Kidney (tissue), 14 donors: ENCODE measurements around the gene DBP. TPM values are rescaled to one million over a fixed set of nuclear protein-coding genes. Genes with fewer than 3 reads are reported as not detected.

Experiments
- DNase-seq, 5 donors: peaks; one replicate each; pipeline ENCODE4 v3.0.0-alpha.2; 2013 to 2020
- FAIRE-seq: peaks from 2 replicates; lab custom pipeline; 2012; peaks lifted over from hg19 to GRCh38; lab: Jason Lieb, UNC
- H3K27ac ChIP-seq, 2 donors: one replicate each; pipeline ENCODE4 v1.7.0; 2013; ENCODE audit warnings: low read depth in 2 of 2, low read length in 2 of 2, inconsistent platforms in 1 of 2
- H3K27me3 ChIP-seq: one replicate; pipeline ENCODE4 v1.7.1; 2013; ENCODE audit warnings: low read length, inconsistent platforms; ENCODE audit not compliant: control insufficient read depth, insufficient read depth
- H3K36me3 ChIP-seq, 3 donors: one replicate each; pipeline versions ENCODE4 v1.7.0 to v1.7.1; 2013; ENCODE audit warnings: low read length in 3 of 3, control low read depth in 1 of 3, inconsistent platforms in 1 of 3; ENCODE audit not compliant: insufficient read depth in 3 of 3, control insufficient read depth in 2 of 3
- H3K4me1 ChIP-seq, 3 donors: one replicate each; pipeline versions ENCODE4 v1.7.0 to v1.7.1; 2013; ENCODE audit warnings: low read length in 3 of 3, inconsistent platforms in 1 of 3, low read depth in 1 of 3; ENCODE audit not compliant: control insufficient read depth in 2 of 3, insufficient read depth in 2 of 3
- H3K4me3 ChIP-seq, 3 donors: one replicate each; pipeline versions ENCODE4 v1.7.0 to v1.8.1; 2013; ENCODE audit warnings: low read length in 3 of 3, control low read depth in 1 of 3, inconsistent platforms in 1 of 3
- H3K9ac ChIP-seq, 3 donors: one replicate each; pipeline versions ENCODE4 v1.7.0 to v1.7.1; 2013; ENCODE audit warnings: low read length in 3 of 3, control low read depth in 1 of 3, inconsistent platforms in 1 of 3
- H3K9me3 ChIP-seq, 3 donors: one replicate each; pipeline versions ENCODE4 v1.7.0 to v1.7.1; 2013; ENCODE audit warnings: low read length in 3 of 3, control low read depth in 1 of 3, inconsistent platforms in 1 of 3; ENCODE audit not compliant: control insufficient read depth in 2 of 3, insufficient read depth in 1 of 3
- intact Hi-C: fragments of 100-400 bp; cut with DNase I; formaldehyde crosslinking; loops from one replicate; pipeline ENCODE4 v1.11.1; 2022
- polyA plus RNA-seq: library from polyadenylated mRNA; stranded (reverse); fragments of 350-450 nt; fragmentation: Illumina TruSeq; extraction: RNeasy Lipid Tissue Mini Kit (QIAGEN cat#74804); gene quantifications from one replicate; pipeline ENCODE4 v1.2.3, GENCODE V29; 2014; ENCODE audit warnings: low read depth, low replicate concordance; ENCODE audit not compliant: insufficient read depth
- total RNA-seq: library from RNA; stranded (reverse); fragmentation: NEBNext Ultra II Directional; extraction: Animal tissue kit (Norgen Biotek cat#: 25700); gene quantifications from one replicate; pipeline ENCODE4 v1.2.1, GENCODE V29; 2021
- TF ChIP-seq, protein P1 (sequence below): IDR thresholded peaks from 3 replicates; pipeline ENCODE4 v1.5.1; 2012; ENCODE audit warnings: mild to moderate bottlenecking, moderate library complexity, borderline replicate concordance; ENCODE audit not compliant: insufficient read depth; ENCODE audit errors: extremely low read depth
- donor health status: control.
- donor health status: control.
- donor health status: control.
- donor health status: control.
- donor health status: control.
- donor health status: DM: yes; HTN: yes; CAD: no.
- donor health status: Normal renal cell carcinoma (clear cell type).

The DBP gene
- total and polyA plus RNA-seq, 2 donors from 2014 or later: 14.5 to 20.4 TPM

GRCh38 chr19:48637948-48638830 lies 1.0 kb upstream of the DBP start:
- peaks cover 0 to 2% (median 0%) of the 10 kb centered on the region in 3 donors for H3K36me3 ChIP-seq
- intact Hi-C loops: no loop called here
- H3K27ac ChIP-seq: peak overlapping the region; percentile 98 to 99
- no peaks in the 10 kb centered on the region for H3K27me3 ChIP-seq
- DNase-seq: peak; percentile 95 to 98 (median 97)
- H3K4me1 ChIP-seq: peaks cover 8 to 26% (median 23%) of the 10 kb centered on the region in 3 donors
- TF ChIP-seq, protein P1, sequence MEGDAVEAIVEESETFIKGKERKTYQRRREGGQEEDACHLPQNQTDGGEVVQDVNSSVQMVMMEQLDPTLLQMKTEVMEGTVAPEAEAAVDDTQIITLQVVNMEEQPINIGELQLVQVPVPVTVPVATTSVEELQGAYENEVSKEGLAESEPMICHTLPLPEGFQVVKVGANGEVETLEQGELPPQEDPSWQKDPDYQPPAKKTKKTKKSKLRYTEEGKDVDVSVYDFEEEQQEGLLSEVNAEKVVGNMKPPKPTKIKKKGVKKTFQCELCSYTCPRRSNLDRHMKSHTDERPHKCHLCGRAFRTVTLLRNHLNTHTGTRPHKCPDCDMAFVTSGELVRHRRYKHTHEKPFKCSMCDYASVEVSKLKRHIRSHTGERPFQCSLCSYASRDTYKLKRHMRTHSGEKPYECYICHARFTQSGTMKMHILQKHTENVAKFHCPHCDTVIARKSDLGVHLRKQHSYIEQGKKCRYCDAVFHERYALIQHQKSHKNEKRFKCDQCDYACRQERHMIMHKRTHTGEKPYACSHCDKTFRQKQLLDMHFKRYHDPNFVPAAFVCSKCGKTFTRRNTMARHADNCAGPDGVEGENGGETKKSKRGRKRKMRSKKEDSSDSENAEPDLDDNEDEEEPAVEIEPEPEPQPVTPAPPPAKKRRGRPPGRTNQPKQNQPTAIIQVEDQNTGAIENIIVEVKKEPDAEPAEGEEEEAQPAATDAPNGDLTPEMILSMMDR: no peak
- peak overlapping the region; percentile 81 to 93 (median 85) for H3K4me3 ChIP-seq
- FAIRE-seq: no peak
- H3K9me3 ChIP-seq: no peaks in the 10 kb centered on the region
- H3K9ac ChIP-seq: peak overlapping the region; percentile 77 to 94 (median 91)

DNA sequence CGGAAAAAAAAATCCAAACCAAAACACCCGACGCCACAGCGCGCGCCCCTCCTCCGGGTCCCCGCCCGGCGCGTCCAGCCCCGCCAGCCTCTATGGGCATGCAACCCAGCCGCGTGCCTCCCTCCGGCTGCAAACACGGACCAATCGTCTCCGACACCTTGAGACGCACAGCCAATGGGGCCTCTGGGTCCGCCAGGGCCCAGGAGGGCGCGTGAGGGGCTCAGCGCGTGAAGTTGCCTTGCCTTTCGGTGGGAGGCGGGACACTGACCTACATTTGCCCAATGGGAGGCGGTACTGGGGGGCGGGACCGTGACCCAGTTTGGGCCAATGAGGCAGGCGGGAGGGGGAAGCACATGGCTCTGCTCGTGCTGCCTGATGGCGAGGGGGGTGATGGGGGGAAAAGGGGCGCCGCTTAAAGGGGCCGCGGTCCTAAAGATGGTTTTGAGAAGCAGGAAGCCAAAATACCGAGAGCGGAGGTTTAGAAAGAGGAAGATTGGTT lies 319 bp upstream of the DBP start:
- TF ChIP-seq, protein P1: peak; percentile 14
- Histone ChIP-seq H3K4me3 (peak overlapping the region; percentile 81 to 93 (median 85)), H3K36me3 (peaks cover 0 to 2% (median 0%) of the 10 kb centered on the region in 3 donors), H3K27me3 (no peaks in the 10 kb centered on the region), H3K9ac (peak overlapping the region; percentile 59 to 94 (median 91)), H3K4me1 (peaks cover 8 to 32% (median 29%) of the 10 kb centered on the region in 3 donors), H3K9me3 (no peaks in the 10 kb centered on the region), H3K27ac (peak overlapping the region; percentile 98 to 99)
- peak; percentile 66 for FAIRE-seq
- intact Hi-C loops: no loop called here
- DNase-seq: peak; percentile 100

DNA sequence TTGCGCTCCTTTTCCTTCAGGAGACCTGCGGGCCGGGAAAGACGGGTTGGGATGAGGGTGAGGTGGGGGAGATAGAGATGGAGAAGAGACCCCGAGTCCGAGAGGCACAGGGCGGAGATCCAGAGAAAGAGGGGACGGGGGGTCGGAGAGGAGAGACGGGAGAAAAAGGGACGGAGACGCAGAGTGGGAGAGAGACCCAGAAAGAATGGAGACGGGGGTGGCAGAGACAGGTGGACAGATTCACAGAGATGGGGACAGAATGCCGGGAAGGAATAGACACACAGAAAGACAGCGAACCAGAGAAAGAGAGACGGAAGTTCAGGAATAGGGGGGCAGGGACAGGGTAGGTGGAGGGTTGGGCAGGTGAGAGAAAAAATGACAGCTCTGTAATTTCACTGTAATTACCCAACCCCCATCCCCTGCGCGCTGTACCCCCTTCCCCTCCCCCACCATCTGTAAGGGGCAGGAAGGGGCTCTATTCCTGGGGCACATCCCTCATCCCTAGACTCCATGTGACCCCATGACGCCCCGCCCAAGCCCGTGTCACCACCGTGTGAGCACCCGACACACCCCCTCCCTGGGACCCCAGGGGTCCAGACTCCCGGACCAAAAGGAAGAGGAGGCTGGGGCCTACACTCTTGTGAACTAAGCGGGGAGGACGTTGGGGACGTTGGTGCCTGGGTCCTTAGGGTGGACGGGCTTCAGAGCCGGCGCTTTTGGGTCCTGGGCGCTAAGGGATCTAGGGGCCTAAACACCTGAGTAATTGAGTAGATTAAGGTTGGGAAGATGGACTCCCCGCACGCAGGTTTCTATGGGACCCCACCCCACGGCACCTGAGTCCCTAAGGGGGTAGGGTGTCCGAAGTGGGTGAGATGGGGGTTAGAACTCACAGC lies 967 bp downstream of the DBP start:
- Histone ChIP-seq H3K9ac (peak overlapping the region; percentile 44 to 96 (median 80)), H3K9me3 (no peaks in the 10 kb centered on the region), H3K27me3 (no peaks in the 10 kb centered on the region), H3K27ac (peak overlapping the region; percentile 98 to 99), H3K36me3 (peaks cover 0 to 5% (median 3%) of the 10 kb centered on the region in 3 donors), H3K4me3 (peak overlapping the region; percentile 62 to 93 (median 78)), H3K4me1 (peaks cover 8 to 32% (median 30%) of the 10 kb centered on the region in 3 donors)
- DNase-seq (peak in 3 of 5 donors; percentile 65 to 88 (median 87)), FAIRE-seq (no peak)
- intact Hi-C loops: no loop called here
- TF ChIP-seq, protein P1: no peak
